Glomerular visceral epithelial cell (primary cell): ENCODE data around the gene JHY.
A peak's percentile ranks its signal among the peaks of the same experiment; 100 is the strongest.
"Not testable (repeated sequence)": the region's sequence is repeated elsewhere in the genome, so short reads cannot be mapped to it uniquely, and the experiment has no call there.

Experiments
- DNase-seq: peaks from one replicate; pipeline ENCODE4 v3.0.0-alpha.2; 2016; ENCODE audit errors: extremely low spot score

JHY gene

DNA sequence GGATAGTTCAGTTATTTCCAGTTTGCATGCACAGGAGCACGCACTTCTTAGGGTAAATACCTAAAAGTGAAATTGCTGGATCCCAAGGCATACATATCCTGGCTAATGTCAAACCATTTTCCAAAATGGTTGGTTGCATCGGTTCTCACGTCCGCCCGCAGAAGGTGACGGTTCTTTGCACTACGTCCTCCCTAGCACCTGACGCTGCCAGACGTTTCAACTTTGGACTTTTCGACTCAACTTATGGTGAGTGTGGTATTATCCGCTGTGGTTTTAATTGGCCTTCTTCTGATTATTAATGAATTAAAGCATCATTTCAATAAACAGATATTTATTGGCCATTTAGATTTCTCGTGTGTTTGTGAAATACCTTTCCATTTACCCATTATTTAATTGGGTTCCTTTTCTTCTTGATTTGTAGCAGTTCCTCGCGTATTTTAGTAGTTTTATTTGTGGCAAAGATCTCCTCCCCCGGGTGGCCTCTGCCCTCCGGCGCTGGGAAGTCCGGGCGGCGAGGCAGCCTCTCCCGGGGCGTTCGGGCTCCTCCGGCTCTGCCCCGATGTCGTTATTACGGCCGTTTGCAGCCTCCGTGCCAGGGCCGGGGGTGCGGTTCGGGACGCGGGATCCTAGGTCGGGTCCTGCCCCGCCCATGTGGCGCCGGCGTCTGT, at the start of gene JHY:
TSS of gene JHY (plus strand) at position 571 of the 668 bp plus-strand sequence. CDS start 3,091 bp downstream, outside the sequence.
- DNase-seq: no peak

DNA sequence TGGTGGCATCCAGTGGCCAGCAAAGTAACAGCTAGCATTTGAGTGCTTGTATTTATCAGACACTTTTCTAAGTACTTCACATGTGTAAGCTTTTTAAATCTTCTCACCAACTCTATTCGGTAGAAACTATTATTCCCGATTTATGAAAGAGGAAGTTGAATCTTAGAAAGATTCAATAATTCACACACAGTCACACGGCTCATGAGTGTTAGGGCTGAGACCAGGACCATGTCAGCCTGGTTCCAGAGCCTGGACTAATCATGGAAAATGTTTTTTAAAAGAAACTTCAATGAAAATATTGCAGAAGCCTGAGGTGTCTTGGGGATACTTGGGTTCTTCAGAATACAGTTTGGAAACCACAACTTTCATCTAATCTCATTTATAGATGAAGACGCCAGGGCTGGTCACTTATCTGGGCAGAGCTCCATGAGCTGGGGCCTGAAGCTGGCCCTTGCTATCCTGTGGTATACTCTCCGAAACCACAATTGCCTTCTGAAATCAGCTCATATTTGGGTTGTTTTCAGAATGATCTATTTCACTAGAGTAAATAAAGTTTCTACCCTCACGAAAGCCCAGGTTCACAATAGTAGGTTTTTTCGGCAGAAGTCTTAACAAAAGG, 48.6 kb upstream of the JHY start:
- no peak for DNase-seq

DNA sequence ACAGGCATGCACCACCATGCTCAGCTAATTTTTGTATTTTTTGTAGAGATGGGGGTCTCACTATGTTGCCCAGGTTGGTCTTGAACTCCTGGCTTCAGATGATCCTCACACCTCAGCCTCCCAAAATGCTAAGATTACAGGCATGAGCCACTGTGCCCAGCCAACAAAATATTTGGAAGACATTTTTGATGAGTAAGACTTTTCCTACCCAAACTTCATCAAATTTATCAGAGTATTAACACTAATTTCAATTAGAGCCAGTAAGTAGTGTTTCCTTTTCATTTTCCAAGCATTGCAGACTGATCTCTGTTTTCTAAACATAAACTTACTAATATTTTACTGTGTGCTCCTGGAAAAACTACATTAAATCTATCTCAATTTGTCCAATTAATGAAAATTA, 45.6 kb upstream of the JHY start:
- DNase-seq: no peak

DNA sequence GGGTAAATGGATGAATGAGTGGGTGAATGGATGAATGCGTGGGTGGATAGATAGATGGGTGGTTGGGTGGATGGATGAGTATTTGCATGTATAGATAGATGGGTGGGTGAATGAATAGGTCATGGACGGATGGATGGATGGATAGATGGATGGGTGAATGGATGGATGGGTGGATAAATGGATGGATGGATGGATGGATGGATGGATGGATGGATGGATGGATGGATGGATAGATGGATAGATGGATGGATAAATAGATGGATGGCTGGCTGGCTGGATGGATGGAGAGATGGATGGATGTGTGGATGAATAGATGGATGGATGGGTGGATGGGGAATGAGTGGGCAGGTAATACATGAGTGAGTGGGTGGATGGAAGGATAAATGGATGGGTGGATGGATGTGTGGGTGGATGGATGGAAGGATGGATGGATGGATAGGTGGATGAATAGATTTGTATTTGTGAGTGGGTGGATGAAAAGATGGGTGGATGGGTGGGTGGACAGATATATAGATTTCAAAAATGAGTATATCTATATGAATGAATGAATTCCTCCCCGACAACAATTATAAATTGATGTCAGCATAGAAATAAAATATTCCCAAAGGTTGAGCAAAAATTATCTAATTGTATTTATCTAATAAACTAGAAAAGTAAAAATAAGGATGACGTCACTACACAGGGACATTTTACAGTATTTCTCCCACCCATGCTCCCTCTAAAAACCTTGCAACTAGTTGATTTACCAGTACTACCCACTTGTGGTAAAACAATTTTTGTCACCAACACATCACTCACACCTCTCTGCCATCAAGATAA, 44.8 kb upstream of the JHY start:
- DNase-seq: no peak

DNA sequence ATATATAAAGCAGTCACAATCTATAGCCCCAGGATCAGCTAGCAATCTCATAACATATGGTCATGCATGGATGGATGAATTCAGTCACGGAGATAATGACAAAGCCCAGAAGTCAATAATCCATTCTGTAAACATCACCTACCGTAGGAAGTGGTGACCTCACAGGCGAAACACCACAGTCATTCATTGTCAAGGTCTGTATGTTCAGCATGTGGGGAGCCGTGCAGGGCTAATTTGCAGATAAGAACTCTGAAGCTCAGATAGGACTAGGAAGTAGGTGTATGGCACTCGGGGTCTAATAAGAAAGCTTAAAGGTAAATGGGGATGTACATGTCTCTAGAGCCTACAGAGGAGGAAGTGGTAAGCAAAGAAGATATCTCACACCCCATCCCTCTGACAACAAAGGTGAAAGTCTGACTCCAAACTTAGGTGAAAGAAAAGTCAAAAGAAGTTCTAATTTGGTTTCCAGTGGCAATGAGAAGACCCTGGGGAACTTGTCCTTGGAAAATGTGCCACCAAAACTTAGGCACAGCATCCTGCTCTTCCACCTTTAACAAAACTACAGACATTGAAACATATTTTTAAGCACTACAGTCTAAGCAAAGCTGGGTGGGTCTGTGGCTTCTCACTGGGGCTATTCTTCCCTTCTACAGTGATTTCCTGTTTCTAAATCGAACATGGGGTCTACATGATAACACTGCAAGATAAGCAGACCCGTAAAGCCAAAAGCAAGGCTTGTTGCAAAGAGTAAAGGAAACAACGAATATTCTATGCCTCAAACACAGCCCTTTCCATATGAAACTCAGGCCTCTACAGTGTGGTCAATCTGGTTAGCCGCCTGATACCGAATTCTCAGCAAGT, 39.0 kb upstream of the JHY start:
- no peak for DNase-seq

DNA sequence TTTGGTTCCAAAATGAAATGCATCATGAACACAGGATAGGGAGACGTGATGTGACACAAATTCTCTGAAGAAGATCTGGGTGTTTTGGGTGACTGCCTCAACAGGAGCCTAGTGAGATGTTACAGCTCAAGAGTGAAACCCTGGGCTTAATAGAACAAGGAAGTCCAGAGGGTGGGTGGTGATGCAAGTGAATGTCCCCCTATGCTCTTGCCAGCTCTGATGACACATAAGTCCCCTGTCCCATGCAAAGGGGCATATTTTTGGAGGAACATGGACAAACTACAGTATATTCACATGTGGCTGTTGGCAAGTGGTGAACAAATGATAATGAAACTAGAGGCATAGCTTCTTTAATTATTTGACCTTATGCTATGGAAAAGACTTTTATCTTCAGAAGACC, 35.1 kb upstream of the JHY start:
- DNase-seq: no peak

DNA sequence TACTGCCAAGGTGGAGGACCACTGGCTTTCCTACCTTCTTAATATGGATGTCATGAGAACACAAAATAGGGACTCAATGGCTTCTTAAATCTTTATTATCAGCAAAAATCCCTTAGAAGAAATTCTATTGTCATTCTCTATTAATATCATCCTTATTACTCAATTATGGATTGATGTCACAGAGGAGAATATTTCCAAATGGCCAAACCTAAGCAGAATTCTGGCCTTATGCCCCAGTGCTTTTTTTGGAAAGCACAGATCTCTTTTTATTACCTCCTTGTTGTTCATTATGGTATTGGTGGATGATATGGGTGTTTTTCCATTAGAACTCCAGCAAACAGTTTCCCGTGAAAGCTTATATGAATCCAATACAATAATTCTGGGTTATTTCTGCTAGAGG, 34.4 kb upstream of the JHY start:
- DNase-seq: no peak

DNA sequence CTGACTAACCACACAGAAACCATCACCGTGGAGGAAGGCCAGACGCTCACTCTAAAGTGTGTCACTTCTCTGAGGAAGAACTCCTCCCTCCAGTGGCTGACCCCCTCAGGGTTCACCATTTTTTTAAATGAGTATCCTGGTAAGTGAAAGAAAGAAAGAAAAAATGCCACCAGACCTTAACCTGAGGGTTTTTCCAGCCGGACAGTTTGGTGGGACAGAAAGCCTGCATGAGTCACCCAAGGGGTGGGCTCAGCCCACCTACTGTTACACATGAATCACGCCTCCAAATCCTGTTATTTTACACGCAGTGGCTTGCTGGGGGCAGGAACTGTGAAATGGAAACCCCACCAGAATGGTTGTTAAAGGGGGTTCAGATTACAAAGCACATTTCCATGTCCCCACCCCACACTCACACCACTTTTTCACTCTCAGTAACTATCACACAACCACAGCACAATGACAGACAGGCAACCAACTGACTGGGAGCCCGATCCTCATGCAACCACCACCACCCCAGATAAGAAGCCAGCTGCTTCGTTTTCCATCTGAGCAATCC, 32.4 kb upstream of the JHY start:
- peak; percentile 72 for DNase-seq

DNA sequence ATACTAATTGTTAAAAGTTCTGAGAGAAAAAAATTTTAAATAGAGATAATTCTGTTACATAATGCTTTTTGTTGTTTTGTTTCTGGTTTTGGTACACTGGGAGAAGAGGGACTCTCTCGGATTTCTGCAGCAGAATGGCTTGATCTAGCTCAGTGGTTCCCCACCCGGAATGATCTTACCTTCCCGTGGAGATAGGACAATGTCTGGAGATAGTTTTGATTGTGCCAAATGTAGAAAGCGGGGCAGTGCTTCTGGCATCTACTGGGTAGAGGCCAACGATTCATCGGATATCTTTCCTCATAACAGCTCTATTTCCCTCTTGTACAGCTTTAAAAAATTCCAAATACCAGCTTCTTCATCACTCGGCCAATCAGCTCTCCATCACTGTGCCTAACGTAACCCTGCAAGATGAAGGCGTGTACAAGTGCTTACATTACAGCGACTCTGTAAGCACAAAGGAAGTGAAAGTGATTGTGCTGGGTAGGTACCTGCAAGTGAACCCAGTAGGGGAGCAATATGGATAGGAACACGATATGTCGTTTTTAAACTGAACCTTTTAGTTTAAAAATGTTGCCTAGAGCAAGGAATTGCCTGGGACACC, 31.1 kb upstream of the JHY start:
- DNase-seq: no peak

DNA sequence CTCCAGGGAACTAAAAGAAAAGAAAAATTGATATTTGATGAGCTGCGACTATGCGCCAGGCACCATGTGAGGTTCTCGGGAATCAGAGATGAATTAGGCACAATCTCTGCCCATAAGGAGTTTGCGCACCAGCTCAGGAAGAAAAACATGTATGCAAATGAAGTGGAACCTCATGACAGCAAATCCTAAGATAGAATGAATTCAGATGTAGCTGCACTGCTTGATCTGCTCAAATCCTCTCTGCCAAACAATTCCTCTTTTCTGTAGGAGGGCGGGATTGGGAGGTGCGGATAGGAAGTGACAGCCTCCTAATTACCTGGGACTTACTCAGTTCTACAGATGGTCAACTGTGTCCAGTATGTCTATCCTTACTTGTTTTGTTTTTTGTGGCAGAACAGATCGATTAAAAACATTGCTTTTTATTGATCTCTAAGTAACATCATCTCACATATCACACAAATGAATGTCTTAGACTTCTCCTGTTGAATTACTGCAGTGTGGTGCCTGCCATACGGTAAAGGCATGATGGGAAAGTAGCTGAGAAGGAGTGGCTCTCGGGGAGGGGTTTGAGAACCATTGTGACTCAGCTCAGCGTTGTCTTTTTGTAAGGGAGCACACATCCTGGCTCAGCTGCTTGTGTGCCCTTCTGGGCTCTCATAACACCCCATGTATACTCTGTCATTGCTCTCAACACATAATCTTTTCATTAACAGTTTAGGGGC, 30.3 kb upstream of the JHY start:
- DNase-seq: no peak

DNA sequence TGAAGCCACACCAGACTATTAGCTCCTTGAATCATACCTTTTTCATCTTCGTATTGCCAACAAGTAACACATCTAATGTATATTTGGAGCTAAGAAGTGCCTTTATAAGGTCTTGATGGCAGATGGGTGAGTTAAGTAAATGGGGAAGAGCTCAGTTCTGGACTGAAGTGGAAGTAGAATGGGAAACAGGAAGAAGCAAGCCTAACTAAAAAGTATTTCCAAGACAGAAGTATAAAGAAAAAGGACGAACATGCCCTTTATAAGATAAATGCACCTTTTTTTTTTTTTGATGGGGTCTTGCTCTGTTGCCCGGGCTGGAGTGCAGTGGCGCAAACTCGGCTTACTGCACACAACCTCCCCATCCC, 29.8 kb upstream of the JHY start:
- DNase-seq: no peak

DNA sequence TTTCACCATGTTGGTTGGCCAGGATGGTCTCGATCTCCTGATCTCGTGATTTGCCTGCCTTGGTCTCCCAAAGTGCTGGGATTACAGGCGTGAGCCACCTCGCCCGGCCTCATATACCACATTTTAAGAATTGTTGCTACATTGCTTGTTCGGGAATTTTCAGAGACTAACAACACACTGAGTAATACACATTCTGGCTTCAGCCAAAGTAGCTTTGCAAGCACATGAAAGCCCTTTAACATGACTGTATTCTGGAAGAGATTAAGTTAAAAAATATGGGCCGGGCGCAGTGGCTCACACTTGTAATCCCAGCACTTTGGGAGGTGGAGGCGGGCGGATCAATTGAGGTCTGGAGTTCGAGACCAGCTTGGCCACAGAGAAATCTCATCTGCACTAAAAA, 29.3 kb upstream of the JHY start:
- no peak for DNase-seq

DNA sequence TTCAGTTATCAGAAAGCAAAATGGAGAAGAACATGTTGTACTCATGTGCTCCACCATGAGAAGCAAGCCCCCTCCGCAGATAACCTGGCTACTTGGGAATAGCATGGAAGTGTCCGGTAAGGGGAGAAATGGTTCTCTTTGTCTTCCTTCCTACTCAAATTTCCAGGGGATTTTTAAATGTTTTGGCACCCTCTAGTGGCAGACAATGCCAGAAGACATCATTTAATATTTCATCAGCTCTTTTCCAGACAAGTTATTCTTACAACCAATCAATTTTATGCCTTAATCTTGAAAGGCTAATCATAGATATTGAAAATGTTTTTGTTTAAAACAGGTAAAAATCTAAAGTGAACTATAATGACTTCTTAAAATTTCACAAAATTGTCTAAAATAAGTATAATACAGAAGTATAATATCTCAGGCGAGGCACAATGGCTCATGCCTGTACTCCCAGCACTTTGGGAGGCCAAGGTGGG, 28.6 kb upstream of the JHY start:
- peak; percentile 70 for DNase-seq

DNA sequence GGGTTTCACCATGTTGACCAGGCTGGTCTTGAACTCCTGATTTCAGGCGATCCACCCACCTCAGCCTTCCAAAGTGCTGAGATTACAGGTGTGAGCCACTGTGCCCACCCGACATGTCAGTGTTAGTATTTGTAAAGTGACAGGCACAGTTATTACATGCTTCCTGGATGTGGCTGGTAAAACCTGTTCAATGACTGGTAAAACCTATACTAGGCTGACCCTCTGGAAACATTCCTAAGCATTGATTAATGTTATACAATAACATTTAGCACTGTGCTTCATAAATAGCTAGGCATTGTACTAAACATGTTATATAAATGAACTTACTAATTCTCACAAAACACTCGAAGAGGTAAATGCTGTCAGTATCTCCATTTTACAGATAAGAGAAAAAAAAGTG, 20.9 kb upstream of the JHY start:
- DNase-seq: no peak

DNA sequence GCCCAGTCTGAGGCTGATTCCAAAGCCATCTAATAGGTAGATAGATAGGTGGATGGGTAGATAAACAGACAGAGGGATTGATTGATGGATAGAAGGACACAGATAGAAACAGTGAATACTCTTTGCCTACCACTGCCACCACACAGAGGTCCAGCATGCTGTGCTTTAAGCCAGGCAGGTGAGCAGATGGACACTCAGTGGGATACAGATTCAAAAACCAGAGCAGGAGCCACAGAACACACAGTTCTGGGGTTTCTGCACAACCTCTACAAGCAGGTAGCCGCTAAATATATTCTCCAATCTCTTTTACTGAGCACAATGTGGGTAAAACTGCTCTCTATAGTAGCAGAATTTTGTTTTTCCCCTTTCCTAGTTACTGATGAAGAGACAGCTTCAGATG, 20.5 kb upstream of the JHY start:
- no peak for DNase-seq

DNA sequence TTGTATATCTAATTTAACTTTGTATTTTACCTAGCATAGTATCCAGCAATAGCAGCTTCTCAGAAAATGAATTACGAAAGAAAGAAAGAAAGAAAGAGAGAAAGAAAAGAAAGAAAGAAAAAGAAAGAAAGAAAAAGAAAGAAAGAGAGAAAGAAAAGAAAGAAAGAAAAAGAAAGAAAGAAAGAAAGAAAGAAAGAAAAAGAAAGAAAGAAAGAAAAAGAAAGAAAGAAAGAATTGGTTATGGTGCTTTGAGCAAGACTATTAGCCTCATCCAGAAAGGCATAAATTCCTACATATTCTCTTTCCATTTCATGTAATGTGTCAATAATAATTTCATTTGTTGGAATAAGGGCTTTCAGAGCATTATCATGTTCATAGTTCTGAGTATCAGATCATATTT, 19.4 kb upstream of the JHY start:
- not testable (repeated sequence) for DNase-seq

DNA sequence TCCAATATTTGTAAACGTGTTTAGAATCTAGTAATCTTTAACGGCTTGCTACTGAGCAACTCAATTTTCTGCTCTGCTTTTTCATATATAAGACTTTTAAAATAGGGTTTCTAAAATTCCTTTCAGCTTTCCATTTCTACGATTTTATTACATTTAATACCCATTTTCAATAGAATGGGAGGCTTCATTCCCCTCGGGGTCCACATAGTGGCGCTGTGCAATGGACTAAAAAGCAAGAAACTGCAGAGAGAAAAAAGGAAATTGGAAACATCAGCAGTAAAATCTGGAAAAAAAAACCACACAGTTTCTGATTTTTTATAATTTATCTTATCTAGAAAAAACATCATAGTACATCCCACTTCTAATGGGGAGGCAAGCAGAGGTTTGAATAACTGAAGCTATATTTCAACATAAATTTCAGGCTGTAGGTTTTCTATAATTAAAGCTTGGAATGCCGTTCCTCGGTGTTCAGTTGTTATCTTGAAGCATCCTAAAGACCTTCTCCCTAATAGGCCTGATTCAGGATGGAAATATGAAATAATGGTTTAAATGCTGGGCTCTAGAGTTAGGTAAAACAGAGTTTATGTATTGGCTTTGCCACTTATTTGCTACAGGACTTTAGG, 18.7 kb upstream of the JHY start:
- DNase-seq: peak; percentile 25

DNA sequence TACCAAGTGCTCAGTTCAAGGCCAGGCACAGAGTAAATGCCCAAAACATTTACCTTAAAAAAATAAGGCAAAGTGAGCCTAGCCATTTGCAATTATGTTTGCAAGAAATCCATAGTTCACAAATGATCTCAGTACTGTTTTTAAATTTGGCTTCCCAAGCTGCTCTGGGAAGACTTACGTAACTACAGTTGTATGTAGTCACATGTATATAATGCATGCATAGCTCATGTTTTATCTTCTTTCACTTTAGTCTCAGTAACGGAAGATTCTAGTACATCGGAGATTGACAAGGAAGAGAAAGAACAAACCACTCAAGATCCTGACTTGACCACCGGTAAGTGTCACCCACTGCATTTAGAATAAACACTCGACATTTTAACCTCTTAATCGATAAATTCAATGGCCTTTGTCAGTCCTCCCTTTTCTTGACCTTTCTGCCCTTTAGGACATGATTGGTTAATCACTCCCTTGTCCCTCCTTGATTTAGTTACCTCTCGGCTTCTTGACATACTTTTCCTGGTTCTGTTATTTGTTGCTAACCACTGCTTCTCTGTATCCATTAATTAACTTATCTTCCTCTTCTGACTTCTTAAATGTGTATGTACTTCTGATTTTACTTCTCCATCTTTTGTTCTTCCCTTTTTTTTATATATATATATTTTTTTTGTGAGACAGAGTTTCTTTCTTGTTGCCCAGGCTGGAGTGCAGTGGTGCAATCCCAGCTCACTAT, 18.0 kb upstream of the JHY start:
- DNase-seq: no peak

DNA sequence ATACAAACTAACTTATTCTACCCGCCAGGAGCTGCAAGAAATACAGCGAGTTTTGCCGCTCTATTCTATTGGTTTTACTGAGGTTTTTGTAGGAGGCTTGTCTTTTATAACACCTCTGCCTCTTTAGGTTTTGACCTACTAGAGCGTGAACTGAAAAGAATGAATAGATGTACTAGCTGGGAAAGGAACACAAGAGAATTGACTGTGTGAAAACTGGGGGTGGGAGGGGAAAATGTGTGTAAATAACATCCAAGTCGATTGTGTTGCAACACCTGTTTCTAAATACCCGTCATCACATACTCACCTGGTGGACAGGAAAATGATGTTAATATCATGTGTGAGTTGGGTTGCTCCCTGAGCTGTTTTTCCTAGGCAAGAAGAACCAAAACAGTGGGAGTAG, 12.9 kb upstream of the JHY start:
- no peak for DNase-seq
